D341Med (cell line): ENCODE results near the gene RAB3C.
A peak's percentile ranks its signal among the peaks of the same experiment; 100 is the strongest.
"Not testable (repeated sequence)": the region's sequence is repeated elsewhere in the genome, so short reads cannot be mapped to it uniquely, and the experiment has no call there.

Experiments
- DNase-seq: peaks from one replicate; pipeline ENCODE4 v3.0.0; 2012; ENCODE audit warnings: low spot score

Gene RAB3C, protein sequence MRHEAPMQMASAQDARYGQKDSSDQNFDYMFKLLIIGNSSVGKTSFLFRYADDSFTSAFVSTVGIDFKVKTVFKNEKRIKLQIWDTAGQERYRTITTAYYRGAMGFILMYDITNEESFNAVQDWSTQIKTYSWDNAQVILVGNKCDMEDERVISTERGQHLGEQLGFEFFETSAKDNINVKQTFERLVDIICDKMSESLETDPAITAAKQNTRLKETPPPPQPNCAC

GRCh38 chr5:58582803-58583491 is at the start of gene RAB3C:
Gene RAB3C (plus strand): TSS chr5:58583075. CDS start chr5:58583209, 134 bp downstream.
- peak; percentile 92 for DNase-seq

DNA sequence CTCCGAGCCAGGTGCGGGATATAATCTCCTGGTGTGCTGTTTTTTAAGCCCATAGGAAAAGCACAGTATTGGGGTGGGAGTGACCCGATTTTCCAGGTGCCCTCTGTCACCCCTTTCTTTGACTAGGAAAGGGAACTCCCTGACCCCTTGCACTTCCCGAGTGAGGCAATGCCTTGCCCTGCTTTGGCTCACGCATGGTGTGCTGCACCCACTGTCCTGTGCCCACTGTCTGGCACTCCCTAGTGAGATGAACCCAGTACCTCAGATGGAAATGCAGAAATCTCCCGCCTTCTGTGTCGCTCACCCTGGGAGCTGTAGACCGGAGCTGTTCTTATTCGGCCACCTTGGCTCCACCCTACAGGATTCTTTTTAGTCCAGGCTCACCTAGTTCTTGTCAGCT is 40.9 kb upstream of the RAB3C start:
- not testable (repeated sequence) for DNase-seq

GRCh38 chr5:58542709-58543108 is 40.2 kb upstream of the RAB3C start:
- DNase-seq = no peak

- DNase-seq = no peak
These were observed 39.2 kb upstream of the RAB3C start for GRCh38 chr5:58543723-58544122.

- no peak for DNase-seq
These were observed 38.7 kb upstream of the RAB3C start for GRCh38 chr5:58544195-58544594.

DNA sequence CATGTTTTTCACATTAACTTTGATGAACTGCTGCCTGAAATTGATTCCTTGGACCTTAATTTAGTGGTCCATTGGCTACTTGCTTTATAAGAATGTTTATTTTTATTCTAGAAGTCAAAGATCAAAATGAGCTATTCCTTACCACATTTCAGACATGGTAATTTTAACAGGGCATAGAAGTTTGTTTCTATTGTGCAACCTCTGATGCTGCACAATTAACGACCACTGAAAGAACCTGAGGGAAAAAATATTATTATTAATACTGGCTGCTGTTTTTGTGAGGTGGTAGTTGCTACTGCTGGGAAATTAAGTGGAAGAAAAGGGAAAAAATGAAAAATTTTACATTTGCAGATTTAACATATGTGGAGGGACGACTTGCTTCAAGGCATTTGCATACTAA is 37.9 kb upstream of the RAB3C start:
- DNase-seq = no peak

GRCh38 chr5:58545912-58546311 is 37.0 kb upstream of the RAB3C start:
- DNase-seq = no peak

GRCh38 chr5:58548068-58548467 is 34.8 kb upstream of the RAB3C start:
- no peak for DNase-seq

DNA sequence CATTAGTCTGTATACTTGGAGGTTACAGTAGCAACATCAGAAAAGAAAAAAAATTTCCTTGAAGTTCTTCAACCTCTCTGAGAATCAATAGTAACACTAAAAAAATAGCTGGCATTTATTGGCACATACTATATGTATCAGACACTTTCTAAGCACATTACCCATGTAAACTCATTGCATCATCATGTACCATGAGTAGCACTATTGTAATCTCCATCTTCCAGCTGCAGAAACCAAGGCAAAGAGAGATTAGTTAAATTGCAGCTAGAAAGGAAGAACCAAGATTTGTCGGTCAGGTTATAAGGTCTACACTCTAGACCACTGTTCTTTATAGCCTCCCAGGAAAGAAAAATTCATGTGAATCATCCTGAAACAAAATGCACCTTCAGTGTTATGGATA is 31.4 kb upstream of the RAB3C start:
- DNase-seq = no peak

- not testable (repeated sequence) for DNase-seq
These were observed 25.1 kb upstream of the RAB3C start for GRCh38 chr5:58557665-58558338.

DNA sequence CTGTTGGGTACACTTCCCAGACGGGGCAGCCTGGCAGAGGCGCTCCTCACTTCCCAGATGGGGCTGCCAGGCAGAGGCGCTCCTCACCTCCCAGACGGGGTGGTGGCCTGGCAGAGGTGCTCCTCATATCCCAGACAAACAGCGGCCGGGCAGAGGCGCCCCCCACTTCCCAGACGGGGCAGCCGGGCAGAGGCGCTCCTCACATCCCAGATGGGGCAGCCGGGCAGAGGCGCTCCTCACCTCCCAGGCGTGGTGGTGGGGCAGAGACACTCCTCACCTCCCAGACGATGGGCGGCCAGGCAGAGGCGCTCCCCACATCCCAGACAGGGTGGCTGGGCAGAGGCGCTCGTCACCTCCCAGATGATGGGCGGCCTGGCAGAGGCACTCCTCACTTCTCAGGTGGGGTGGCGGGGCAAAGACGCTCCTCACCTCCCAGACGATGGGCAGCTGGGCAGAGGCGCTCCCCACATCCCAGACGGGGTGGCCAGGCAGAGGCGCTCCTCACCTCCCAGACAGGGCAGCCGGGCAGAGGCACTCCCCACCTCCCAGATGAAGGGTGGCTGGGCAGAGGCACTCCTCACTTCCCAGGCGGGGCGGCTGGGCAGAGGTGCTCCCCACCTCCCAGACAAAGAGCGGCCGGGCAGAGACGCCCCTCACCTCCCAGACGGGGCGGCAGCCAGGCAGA is 19.7 kb upstream of the RAB3C start:
- not testable (repeated sequence) for DNase-seq

GRCh38 chr5:58564043-58564832 is 18.6 kb upstream of the RAB3C start:
- DNase-seq = not testable (repeated sequence)

- no peak for DNase-seq
These were observed 17.8 kb upstream of the RAB3C start for GRCh38 chr5:58565033-58565432.

- DNase-seq = no peak
These were observed 11.4 kb upstream of the RAB3C start for GRCh38 chr5:58571501-58571900.

DNA sequence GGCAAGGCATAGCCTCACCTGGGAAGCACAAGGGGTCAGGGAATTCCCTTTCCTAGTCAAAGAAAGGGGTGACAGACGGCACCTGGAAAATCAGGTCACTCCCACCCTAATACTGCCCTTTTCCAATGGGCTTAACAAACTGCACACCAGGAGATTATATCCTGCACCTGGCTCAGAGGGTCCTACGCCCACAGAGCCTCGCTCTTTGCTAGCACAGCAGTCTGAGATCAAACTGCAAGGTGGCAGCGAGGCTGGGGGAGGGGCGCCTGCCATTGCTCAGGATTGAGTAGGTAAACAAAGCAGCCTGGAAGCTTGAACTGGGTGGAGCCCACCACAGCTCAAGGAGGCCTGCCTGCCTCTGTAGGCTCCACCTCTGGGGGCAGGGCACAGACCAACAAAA is 9.9 kb upstream of the RAB3C start:
- not testable (repeated sequence) for DNase-seq

DNA sequence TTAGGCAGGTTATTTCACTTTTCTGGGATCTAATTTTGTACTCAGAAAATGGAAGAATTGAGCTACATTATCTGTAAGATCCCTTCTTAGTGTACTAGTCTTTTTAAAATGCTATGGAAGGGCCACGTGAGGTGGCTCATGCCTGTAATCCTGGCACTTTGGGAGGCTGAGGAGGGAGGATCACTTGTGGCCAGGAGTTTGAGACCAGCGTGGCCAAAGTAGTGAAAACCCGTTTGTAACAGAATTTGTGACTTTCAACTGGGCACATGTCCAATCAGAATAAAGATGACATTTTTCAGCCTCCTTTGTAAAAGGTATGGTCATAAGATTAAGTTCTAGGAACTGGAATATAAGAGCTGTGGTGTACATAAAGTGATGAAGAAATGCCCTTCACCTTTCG is 3.1 kb upstream of the RAB3C start:
- no peak for DNase-seq

DNA sequence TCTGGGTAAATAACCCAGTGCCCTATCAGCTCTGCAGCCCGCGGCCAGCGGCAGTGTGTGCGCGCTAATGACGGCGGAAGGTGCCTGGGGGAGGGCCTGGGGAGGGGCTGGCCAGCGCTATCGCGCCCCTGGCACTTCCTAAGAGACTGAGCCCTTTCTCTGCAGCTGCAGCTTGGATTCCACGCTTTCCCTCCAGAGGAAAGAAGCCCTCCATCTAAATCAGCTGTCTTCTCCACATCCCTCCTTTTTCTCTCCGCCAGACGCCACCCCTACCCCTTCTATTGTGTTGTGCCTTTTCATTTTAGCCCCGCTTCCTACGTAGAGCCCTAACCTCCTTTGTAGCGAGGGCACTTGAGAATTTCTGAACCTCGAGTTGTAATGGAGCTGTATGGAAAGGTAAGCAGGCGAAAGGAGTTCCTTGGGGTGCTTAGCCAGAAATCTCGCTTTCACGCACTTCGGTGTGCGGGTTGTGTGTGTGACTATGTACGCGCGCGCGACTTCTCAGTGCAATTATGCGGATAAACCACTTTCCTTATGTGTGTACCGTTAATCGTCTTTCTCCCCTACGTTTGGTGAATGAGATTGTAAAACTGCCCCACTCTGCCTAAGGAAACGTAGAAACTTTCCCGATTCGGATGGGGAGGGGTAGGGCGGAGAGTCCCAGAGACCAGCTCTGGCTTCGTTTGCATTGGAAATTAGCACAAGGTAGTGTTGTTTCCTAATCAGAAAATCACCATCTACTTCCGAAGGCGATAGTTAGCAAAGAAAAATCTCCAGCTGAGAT is 664 bp upstream of the RAB3C start:
- peak; percentile 71 for DNase-seq

DNA sequence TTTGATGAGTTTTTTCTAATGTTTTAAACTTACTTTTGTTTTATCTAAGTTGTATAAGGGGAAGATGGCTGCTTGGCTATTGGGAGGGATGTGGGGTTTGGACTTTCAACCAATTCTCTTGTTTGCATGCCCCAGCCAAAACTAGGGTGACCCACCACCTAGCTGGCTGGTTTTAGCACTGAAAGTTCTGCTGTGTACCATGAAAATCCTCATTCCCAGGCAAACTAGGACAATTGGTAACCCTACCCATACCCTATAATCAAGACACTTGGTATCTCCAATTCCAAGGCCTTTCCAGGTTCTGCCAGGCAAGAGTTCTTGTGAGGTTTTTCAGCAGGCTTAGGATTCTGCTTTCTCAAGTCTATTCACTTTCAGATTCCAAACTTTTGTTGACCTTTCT is 13.1 kb downstream of the RAB3C start:
- DNase-seq = no peak

- DNase-seq = no peak
These were observed 15.6 kb downstream of the RAB3C start for GRCh38 chr5:58598440-58598839.

- DNase-seq = no peak
These were observed 16.3 kb downstream of the RAB3C start for GRCh38 chr5:58599217-58599616.

GRCh38 chr5:58600613-58601012 is 17.7 kb downstream of the RAB3C start:
- not testable (repeated sequence) for DNase-seq
